Gastrocnemius medialis (tissue), 4 donors: ENCODE measurements around the gene ATP10B.

ENCODE experiments used
- CTCF ChIP-seq, 5 experiments: fragments of 450-650 bp in 3 of 5; fragments of 200-600 bp in 2 of 5; sonication (generic) in 2 of 5; IDR thresholded peaks in 4 of 5; conservative IDR thresholded peaks in 1 of 5; 1 replicate in 4 of 5; 2 replicates in 1 of 5; pipeline ENCODE4 v1.5.1; 2016 to 2019; ENCODE audit warnings: antibody characterized with exemption in 5 of 5, mild to moderate bottlenecking in 3 of 5, moderate library complexity in 3 of 5
- POLR2A ChIP-seq, 2 donors: fragments of 450-650 bp; IDR thresholded peaks; one replicate each; pipeline ENCODE4 v1.6.1; 2017; ENCODE audit warnings: antibody characterized with exemption in 2 of 2, mild to moderate bottlenecking in 2 of 2, moderate library complexity in 2 of 2

DNA sequence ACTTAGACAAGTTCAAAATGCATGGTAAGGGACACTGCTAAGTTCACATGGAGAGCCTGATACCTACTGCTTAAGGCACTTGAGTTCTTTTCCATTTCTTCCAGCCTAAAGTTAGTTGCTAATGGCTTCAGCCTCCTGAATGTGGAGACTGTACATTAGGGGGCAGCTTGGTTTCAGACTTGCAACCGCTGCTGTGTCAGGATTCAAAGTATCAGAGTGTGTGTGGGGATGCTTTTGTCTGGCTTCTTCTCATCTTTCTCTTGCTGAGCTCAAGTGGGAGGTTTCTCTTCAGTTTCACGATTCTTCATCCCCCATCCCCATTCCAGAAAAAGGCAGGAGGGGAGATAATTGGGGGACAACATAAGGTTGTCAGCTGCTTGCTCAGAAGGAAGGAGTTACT, 49.4 kb downstream of the ATP10B start:
- TF ChIP-seq CTCF (IDR thresholded peaks at IDR 0.05 in 4 of 5, conservative IDR thresholded peaks at IDR 0.05 in 1 of 5) (no peak), POLR2A (IDR thresholded peaks at IDR 0.05) (no peak)
